HepG2 (cell line): ENCODE results near the gene HEXD. TPM values are rescaled to one million over a fixed set of nuclear protein-coding genes. Genes with fewer than 3 reads are reported as not detected.
A peak's percentile ranks its signal among the peaks of the same experiment; 100 is the strongest.

Experiments
- ELF3 ChIP-seq: IDR thresholded peaks from 2 replicates; pipeline ENCODE4 v1.6.1; 2016; ENCODE audit warnings: missing genetic modification reagents, missing compliant biosample characterization
- FOXA3 ChIP-seq: IDR thresholded peaks from 2 replicates; pipeline ENCODE4 v1.6.1; 2016; ENCODE audit warnings: missing genetic modification reagents, missing compliant biosample characterization
- GMEB1 ChIP-seq: sonication (generic); formaldehyde crosslinking; IDR thresholded peaks from 2 replicates; pipeline ENCODE4 v1.5.1; 2020; ENCODE audit warnings: missing genetic modification reagents, mild to moderate bottlenecking, borderline replicate concordance
- HNF4G ChIP-seq, 2 experiments: sonication (generic) in 1 of 2; formaldehyde crosslinking in 1 of 2; IDR thresholded peaks; 2 replicates each; pipeline versions ENCODE4 v1.4.0 to v1.6.1; 2011 to 2020; ENCODE audit warnings: borderline replicate concordance in 2 of 2, low read depth in 2 of 2, mild to moderate bottlenecking in 2 of 2, low read length in 1 of 2, missing genetic modification reagents in 1 of 2, moderate library complexity in 1 of 2
- IRF2 ChIP-seq: IDR thresholded peaks from 2 replicates; pipeline ENCODE4 v1.6.1; 2018; ENCODE audit warnings: missing genetic modification reagents, missing compliant biosample characterization
- ISX ChIP-seq: sonication (generic); formaldehyde crosslinking; conservative IDR thresholded peaks from 2 replicates; pipeline ENCODE4 v1.5.0; 2020; ENCODE audit warnings: missing genetic modification reagents
- MTA3 ChIP-seq: sonication (generic); formaldehyde crosslinking; IDR thresholded peaks from 2 replicates; pipeline ENCODE4 v1.4.0; 2020; ENCODE audit warnings: missing genetic modification reagents
- SRSF9 ChIP-seq: fragments of 200-400 bp; formaldehyde crosslinking; IDR thresholded peaks from 2 replicates; pipeline ENCODE4 v1.6.1; 2018; ENCODE audit warnings: borderline replicate concordance, mild to moderate bottlenecking, low read depth, low read length; ENCODE audit not compliant: insufficient read depth, poor library complexity, severe bottlenecking
- TBX2 ChIP-seq: sonication (generic); formaldehyde crosslinking; IDR thresholded peaks from 2 replicates; pipeline ENCODE4 v1.5.0; 2020; ENCODE audit warnings: missing genetic modification reagents, mild to moderate bottlenecking, borderline replicate concordance
- ZBTB8A ChIP-seq: sonication (generic); formaldehyde crosslinking; IDR thresholded peaks from 2 replicates; pipeline ENCODE4 v1.4.0; 2020; ENCODE audit warnings: mild to moderate bottlenecking, low read depth, missing genetic modification reagents, borderline replicate concordance
- ZFP36L2 ChIP-seq: sonication (generic); formaldehyde crosslinking; IDR thresholded peaks from 2 replicates; pipeline ENCODE4 v1.4.0; 2020; ENCODE audit warnings: missing genetic modification reagents
- ZFY ChIP-seq: sonication (generic); formaldehyde crosslinking; IDR thresholded peaks from 2 replicates; pipeline ENCODE4 v1.4.0; 2020; ENCODE audit warnings: missing genetic modification reagents
- ZNF12 ChIP-seq: sonication (generic); formaldehyde crosslinking; IDR thresholded peaks from 2 replicates; pipeline ENCODE4 v1.5.0; 2020; ENCODE audit warnings: missing genetic modification reagents
- ZNF543 ChIP-seq: sonication (generic); formaldehyde crosslinking; IDR thresholded peaks from 2 replicates; pipeline ENCODE4 v1.4.0; 2020; ENCODE audit warnings: mild to moderate bottlenecking, missing genetic modification reagents
- ZNF672 ChIP-seq: sonication (generic); formaldehyde crosslinking; IDR thresholded peaks from 2 replicates; pipeline ENCODE4 v1.8.1; 2022; ENCODE audit warnings: missing genetic modification reagents
- polyA plus RNA-seq, 8 experiments: library from polyadenylated mRNA; depleted of rRNA in 3 of 8; stranded (reverse) in 7 of 8; unstranded in 1 of 8; fragments of >200 nt; fragmentation: Illumina TruSeq in 4 of 8; extraction: Trizol in 4 of 8; gene quantifications; 2 replicates each; pipeline versions ENCODE4 v1.2.1 to v1.2.3, GENCODE V29; 2011 to 2016; ENCODE audit warnings: low read depth in 4 of 8, missing spikeins in 1 of 8, mixed read lengths in 1 of 8; ENCODE audit not compliant: insufficient read depth in 1 of 8
- total RNA-seq, 5 experiments: library from RNA; depleted of rRNA; stranded (reverse); fragments of >200 nt; fragmentation: Illumina TruSeq; extraction: Trizol; gene quantifications; 2 replicates each; pipeline ENCODE4 v1.2.3, GENCODE V29; 2016; ENCODE audit warnings: low read depth in 1 of 5
- TF ChIP-seq, protein P1 (sequence below): sonication (generic); formaldehyde crosslinking; IDR thresholded peaks from 2 replicates; pipeline ENCODE4 v1.4.0; 2020; ENCODE audit warnings: missing genetic modification reagents, mild to moderate bottlenecking, borderline replicate concordance
- TF ChIP-seq, protein P2 (sequence below), 2 experiments: sonication (generic) in 1 of 2; formaldehyde crosslinking in 1 of 2; IDR thresholded peaks; 2 replicates each; pipeline versions ENCODE4 v1.6.1 to v1.9.0; 2014 to 2022; ENCODE audit warnings: antibody characterized with exemption in 1 of 2, borderline replicate concordance in 1 of 2, inconsistent platforms in 1 of 2, low read depth in 1 of 2, missing genetic modification reagents in 1 of 2
- TF ChIP-seq, protein P3 (sequence below): sonication (generic); formaldehyde crosslinking; IDR thresholded peaks from 2 replicates; pipeline ENCODE4 v1.8.0; 2022; ENCODE audit warnings: mild to moderate bottlenecking, missing genetic modification reagents

HEXD gene
- total and polyA plus RNA-seq, 2 of the 13 experiments (the other 11 are each of a cell fraction or from before 2014, with no cell fraction given), result 22.3 to 41.8 TPM

- TF ChIP-seq, protein P1, sequence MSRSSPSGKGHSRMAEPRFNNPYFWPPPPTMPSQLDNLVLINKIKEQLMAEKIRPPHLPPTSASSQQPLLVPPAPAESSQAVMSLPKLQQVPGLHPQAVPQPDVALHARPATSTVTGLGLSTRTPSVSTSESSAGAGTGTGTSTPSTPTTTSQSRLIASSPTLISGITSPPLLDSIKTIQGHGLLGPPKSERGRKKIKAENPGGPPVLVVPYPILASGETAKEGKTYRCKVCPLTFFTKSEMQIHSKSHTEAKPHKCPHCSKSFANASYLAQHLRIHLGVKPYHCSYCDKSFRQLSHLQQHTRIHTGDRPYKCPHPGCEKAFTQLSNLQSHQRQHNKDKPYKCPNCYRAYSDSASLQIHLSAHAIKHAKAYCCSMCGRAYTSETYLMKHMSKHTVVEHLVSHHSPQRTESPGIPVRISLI, result no peak; the same call in 1 of the 2 replicates
- TF ChIP-seq ELF3 (CRISPR knock-in tag) (peak; percentile 85), ZNF543 (CRISPR knock-in tag) (peak; percentile 49; the same call in 1 of the 2 replicates), MTA3 (CRISPR knock-in tag) (no peak), ZFP36L2 (CRISPR knock-in tag) (no peak), GMEB1 (CRISPR knock-in tag) (no peak), ZBTB8A (CRISPR knock-in tag) (no peak), FOXA3 (CRISPR knock-in tag) (peak; percentile 51), TBX2 (CRISPR knock-in tag) (no peak), SRSF9 (no peak), ZFY (CRISPR knock-in tag) (peak; percentile 66; the same call in 1 of the 2 replicates), ISX (CRISPR knock-in tag) (no peak), ZNF672 (CRISPR knock-in tag) (no peak), HNF4G (IDR thresholded peaks at IDR 0.05; ENCODE audit: borderline replicate concordance, low read depth, low read length) (no peak; the same call in 1 of the 2 replicates), HNF4G (CRISPR knock-in tag; IDR thresholded peaks at IDR 0.05; ENCODE audit: borderline replicate concordance, low read depth) (no peak), IRF2 (CRISPR knock-in tag) (peak; percentile 47; the same call in 1 of the 2 replicates), ZNF12 (CRISPR knock-in tag) (peak; percentile 64; the same call in 1 of the 2 replicates)
- TF ChIP-seq, protein P2, sequence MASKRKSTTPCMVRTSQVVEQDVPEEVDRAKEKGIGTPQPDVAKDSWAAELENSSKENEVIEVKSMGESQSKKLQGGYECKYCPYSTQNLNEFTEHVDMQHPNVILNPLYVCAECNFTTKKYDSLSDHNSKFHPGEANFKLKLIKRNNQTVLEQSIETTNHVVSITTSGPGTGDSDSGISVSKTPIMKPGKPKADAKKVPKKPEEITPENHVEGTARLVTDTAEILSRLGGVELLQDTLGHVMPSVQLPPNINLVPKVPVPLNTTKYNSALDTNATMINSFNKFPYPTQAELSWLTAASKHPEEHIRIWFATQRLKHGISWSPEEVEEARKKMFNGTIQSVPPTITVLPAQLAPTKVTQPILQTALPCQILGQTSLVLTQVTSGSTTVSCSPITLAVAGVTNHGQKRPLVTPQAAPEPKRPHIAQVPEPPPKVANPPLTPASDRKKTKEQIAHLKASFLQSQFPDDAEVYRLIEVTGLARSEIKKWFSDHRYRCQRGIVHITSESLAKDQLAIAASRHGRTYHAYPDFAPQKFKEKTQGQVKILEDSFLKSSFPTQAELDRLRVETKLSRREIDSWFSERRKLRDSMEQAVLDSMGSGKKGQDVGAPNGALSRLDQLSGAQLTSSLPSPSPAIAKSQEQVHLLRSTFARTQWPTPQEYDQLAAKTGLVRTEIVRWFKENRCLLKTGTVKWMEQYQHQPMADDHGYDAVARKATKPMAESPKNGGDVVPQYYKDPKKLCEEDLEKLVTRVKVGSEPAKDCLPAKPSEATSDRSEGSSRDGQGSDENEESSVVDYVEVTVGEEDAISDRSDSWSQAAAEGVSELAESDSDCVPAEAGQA (IDR thresholded peaks at IDR 0.05; ENCODE audit: low read depth), result no peak
- TF ChIP-seq, protein P2 (CRISPR knock-in tag; IDR thresholded peaks at IDR 0.05; ENCODE audit: borderline replicate concordance), result no peak
- TF ChIP-seq, protein P3, sequence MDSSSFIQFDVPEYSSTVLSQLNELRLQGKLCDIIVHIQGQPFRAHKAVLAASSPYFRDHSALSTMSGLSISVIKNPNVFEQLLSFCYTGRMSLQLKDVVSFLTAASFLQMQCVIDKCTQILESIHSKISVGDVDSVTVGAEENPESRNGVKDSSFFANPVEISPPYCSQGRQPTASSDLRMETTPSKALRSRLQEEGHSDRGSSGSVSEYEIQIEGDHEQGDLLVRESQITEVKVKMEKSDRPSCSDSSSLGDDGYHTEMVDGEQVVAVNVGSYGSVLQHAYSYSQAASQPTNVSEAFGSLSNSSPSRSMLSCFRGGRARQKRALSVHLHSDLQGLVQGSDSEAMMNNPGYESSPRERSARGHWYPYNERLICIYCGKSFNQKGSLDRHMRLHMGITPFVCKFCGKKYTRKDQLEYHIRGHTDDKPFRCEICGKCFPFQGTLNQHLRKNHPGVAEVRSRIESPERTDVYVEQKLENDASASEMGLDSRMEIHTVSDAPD, result no peak
Observed at GRCh38 chr17:82376042-82376730, 42.0 kb upstream of the HEXD start (continued).
